ENCODE measurements around the gene ABCC1.
"Not testable (repeated sequence)": the region's sequence is repeated elsewhere in the genome, so short reads cannot be mapped to it uniquely, and the experiment has no call there.

Gene ABCC1

GRCh38 chr16:16154281-16154951, 205.0 kb downstream of the ABCC1 start:
- DNase-seq (ENCODE audit: insufficient read length, low spot score) (no peak), FAIRE-seq (no peak)

DNA sequence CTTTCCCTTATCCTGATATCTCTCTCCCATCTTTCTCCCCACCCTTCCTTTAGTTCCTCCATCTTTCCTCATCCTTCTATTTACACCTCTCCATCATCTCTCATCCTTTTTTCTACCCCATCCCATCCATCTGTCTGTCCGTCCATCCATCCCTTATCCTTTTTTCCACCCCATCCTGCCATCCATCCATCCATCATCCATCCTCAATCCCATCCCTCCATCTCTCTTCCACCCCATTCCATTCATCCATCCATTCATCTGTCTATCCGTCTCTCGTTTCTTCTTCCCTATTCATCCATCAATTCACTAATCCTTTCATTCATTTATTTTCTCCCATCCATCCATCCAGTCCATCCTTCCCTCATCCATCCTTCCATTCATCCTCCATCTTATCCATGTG, 205.8 kb downstream of the ABCC1 start:
- no peak for FAIRE-seq
- no peak for DNase-seq (ENCODE audit: insufficient read length, low spot score)
- TF ChIP-seq, protein P1, sequence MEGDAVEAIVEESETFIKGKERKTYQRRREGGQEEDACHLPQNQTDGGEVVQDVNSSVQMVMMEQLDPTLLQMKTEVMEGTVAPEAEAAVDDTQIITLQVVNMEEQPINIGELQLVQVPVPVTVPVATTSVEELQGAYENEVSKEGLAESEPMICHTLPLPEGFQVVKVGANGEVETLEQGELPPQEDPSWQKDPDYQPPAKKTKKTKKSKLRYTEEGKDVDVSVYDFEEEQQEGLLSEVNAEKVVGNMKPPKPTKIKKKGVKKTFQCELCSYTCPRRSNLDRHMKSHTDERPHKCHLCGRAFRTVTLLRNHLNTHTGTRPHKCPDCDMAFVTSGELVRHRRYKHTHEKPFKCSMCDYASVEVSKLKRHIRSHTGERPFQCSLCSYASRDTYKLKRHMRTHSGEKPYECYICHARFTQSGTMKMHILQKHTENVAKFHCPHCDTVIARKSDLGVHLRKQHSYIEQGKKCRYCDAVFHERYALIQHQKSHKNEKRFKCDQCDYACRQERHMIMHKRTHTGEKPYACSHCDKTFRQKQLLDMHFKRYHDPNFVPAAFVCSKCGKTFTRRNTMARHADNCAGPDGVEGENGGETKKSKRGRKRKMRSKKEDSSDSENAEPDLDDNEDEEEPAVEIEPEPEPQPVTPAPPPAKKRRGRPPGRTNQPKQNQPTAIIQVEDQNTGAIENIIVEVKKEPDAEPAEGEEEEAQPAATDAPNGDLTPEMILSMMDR (IDR thresholded peaks at IDR 0.05; ENCODE audit: insufficient read depth, missing control alignments): no peak

More at GRCh38 chr16:16154281-16154951, 205.0 kb downstream of the ABCC1 start:
- TF ChIP-seq, protein P1 (IDR thresholded peaks at IDR 0.05; ENCODE audit: insufficient read depth, missing control alignments): no peak

- DNase-seq (ENCODE audit: insufficient read length, low spot score) (no peak), FAIRE-seq (no peak)
- TF ChIP-seq, protein P1 (IDR thresholded peaks at IDR 0.05; ENCODE audit: insufficient read depth, missing control alignments): no peak
Measured at GRCh38 chr16:16157166-16157565, 207.8 kb downstream of the ABCC1 start.

DNA sequence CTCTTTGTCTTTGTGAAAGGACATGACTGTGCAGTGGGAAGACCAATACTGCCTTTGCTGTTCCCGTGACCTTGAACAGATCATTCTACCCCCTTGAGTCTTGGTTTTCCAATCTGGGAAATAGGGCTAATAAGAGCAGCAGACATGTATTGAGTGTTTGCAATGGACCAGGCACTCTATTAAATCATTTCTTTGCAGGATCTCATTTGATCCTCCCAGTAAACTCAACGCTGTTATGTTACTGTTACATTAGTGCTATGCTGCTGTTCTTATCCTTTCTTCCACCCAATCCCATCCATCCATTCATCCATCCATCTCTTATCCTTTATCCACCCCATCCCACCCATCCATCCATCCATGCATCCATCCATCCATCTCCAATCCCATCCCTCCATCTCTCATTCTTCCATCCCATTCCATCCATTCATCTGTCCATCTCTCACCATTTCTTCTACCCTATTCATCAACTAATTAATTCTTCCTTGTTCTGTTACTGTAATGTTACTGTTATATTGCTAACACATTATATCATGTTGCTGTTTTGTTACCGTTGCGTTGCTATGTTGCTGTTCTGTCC, 208.8 kb downstream of the ABCC1 start:
- FAIRE-seq (no peak), DNase-seq (ENCODE audit: insufficient read length, low spot score) (no peak)
- TF ChIP-seq, protein P1 (IDR thresholded peaks at IDR 0.05; ENCODE audit: insufficient read depth, missing control alignments): no peak

GRCh38 chr16:16158741-16159374, 209.4 kb downstream of the ABCC1 start:
- DNase-seq (ENCODE audit: insufficient read length, low spot score): no peak
- peak; percentile 70 for FAIRE-seq
- TF ChIP-seq, protein P1 (IDR thresholded peaks at IDR 0.05; ENCODE audit: insufficient read depth, missing control alignments): no peak

GRCh38 chr16:16159662-16160061, 210.2 kb downstream of the ABCC1 start:
- TF ChIP-seq, protein P1 (IDR thresholded peaks at IDR 0.05; ENCODE audit: insufficient read depth, missing control alignments): no peak
- FAIRE-seq (no peak), DNase-seq (ENCODE audit: insufficient read length, low spot score) (no peak)

DNA sequence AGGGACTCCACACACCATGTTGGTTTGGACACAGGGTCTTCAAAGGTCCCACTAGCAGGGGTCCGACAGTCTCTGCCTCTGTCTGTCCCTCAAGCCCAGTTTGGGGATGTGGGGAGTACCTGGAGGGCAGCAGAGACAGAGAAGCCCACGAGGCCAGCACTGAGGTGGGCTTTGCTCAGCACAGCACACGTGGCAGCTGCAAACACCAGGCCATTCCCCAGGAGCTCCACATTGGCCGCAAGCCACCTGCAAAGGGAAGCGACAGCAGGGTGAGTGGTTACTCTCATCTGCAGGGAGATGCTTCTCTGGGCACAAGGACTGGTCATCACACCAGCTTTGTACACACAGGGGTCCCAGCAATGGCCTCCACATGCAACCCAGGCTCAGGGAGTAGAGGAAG, 211.9 kb downstream of the ABCC1 start:
- FAIRE-seq (no peak), DNase-seq (ENCODE audit: insufficient read length, low spot score) (no peak)
- TF ChIP-seq, protein P1 (IDR thresholded peaks at IDR 0.05; ENCODE audit: insufficient read depth, missing control alignments): no peak

- not testable (repeated sequence) for FAIRE-seq; DNase-seq (ENCODE audit: insufficient read length, low spot score)
Measured at GRCh38 chr16:16161840-16162239, 212.4 kb downstream of the ABCC1 start.
